HG02970 (cell line): ENCODE measurements around the gene ARSH.
"Not testable (repeated sequence)": the region's sequence is repeated elsewhere in the genome, so short reads cannot be mapped to it uniquely, and the experiment has no call there.

Experiments used
- ATAC-seq: cut with Tn5 transposase; IDR thresholded peaks from one replicate; pipeline ENCODE4 v1.9.1; 2021; ENCODE audit warnings: mild to moderate bottlenecking, moderate library complexity, moderate number of reproducible peaks; ENCODE audit not compliant: unreplicated experiment, low FRiP score

The ARSH gene

DNA sequence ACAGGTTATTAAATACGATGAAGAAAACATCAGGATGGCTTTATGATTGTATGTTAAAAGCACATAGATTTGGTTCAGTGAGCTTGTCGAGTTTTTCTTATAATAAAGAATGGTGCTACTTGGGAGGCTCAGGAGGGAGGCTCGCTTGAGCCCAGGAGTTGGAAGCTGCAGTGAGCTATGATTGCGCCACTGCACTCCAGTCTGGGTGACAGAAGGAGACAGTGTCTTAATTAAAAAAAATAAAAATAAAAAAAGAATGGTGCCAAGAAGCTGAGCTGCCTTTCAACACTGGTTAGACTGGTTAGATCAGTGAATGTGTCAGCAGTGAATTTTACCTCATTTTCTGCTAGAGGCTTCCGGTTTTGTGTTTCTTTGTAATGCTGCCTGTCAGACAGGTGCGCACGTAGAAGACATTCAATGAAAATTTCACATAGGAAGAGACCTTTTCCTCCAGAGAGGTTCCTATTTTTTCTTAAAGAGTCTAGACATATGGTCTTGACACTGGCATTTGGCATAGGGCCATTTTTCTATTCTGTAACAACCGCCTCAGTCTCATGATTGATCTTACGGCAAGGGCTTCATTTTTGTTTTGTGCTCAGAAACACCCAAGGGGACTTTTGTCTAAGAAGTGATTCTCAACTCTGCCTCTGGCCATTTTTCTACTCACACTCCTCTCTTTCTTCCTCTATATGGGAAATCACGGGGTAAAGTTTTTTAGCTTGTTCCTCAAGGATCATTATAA lies 19.9 kb downstream of the ARSH start:
- ATAC-seq: no peak

DNA sequence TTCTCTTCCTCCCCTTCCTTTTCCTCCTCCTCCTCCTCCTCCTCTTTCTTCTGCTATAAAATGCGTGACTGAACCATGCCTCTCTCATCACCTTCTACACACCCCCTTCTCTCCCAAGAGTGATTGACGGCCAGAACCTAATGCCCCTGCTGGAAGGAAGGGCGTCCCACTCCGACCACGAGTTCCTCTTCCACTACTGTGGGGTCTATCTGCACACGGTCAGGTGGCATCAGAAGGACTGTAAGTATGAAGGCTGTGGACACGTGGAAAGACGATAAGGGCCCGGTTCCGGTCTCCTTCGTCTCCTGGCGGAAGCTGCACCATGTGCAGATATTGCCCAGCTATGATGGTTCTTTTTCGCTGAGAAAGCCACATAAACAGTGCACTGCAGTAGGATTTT lies 22.8 kb downstream of the ARSH start:
- ATAC-seq: no peak

DNA sequence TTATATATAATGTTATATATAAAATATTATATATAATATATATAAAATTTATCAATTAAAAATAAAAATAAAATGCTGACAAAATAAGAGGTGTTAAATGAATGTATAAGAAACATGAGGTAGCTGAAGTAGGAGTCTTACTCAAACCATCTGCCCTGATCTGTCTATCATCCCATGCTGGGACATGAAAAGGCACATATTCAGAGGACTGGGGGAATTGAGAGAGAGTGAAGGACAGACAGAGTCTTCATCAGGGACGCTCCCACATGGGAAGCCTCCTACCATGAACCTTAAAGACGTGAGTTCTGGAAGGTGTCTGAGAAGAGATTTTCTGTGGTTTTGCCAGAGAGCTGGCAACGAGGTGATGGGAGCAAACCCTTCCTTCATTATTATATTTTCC lies 30.9 kb downstream of the ARSH start:
- no peak for ATAC-seq

DNA sequence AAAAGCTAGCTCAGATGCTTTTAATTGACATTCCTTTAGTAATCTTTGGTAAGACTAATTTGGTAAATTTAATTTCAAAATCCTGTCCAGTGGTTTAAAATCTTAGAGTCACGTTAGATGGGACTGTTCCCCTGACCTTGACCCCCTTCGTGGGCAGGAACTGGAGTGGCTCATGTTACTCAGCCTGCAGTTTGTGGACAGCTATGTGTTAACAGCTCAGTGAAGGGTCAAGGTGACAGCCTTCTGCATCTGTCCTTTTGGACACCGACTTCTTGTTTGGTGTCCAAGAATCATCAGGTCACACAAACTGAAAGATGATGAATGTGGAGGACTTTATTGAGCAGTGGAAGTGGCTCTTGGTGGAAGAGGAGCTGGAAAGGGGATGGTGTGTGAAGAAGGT lies 37.9 kb downstream of the ARSH start:
- no peak for ATAC-seq

GRCh38 chrX:3044671-3045070 lies 38.3 kb downstream of the ARSH start:
- no peak for ATAC-seq

- no peak for ATAC-seq
These were observed 40.2 kb downstream of the ARSH start for GRCh38 chrX:3046253-3047240.

DNA sequence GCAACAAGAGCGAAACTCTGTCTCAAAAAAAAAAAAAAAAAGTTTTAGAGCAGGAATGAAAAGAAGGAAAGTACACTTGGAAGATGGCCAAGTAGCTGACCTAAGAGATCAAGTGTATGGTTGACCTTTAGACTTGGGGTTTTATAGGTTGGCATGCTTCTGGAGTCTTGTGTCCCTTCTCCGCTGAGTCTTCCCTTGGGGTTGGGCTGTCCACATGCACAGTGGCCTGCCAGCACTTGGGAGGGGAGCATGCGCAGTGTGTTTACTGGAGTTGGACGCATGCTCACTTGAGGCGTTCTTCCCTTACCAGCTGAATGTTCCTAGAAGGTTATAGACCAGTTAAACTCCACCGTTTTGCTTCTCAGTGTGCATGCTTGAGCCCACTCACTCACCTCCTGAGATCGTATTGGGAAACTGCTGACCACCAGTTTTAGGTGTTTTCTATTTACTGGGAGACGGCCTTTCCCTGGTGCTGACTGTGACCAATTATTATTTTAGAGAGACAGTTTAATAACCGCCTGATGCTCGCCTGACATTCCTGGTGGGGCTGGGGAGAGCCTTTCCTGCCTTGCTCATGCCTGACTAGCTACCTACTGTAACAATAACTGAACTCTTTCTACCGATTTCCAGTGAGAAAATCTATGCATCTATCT lies 44.3 kb downstream of the ARSH start:
- not testable (repeated sequence) for ATAC-seq

- ATAC-seq: no peak
These were observed 46.5 kb downstream of the ARSH start for GRCh38 chrX:3052860-3053259.

- no peak for ATAC-seq
These were observed 60.2 kb downstream of the ARSH start for GRCh38 chrX:3066555-3066954.

GRCh38 chrX:3075959-3076358 lies 69.6 kb downstream of the ARSH start:
- ATAC-seq: no peak

DNA sequence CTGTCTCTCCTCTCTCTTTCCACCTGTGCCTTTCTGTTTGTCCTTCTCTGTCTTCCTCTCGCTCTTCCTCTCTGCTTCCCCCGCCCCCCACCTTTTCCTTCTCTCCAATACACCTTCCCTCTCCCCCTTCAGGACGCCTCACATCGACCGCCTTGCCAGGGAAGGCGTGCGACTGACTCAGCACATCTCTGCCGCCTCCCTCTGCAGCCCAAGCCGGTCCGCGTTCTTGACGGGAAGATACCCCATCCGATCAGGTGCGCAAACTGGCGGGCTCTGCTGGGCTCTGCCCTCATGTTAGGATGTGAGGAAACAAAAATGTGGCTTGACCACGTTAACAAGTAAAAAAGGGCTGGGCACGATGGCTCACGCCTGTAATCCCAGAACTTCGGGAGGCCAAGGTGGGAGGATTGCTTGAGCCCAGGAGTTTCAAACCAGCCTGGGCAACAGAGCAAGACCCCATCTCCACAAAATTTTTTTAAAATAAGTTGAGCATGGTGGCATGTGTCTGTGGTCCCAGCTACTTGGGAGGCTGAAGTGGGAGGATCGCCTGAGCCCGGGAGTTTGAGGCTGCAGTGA lies 70.2 kb downstream of the ARSH start:
- ATAC-seq: no peak
